Neural progenitor cell (in vitro differentiated cells): ENCODE measurements around the gene SLC4A8. TPM values are rescaled to one million over a fixed set of nuclear protein-coding genes. Genes with fewer than 3 reads are reported as not detected.

Experiments
- DNase-seq: peaks from one replicate; pipeline ENCODE4 v3.0.0-alpha.2; 2016; ENCODE audit warnings: low spot score
- H2AFZ ChIP-seq: fragments of 200-600 bp; sonication (generic); replicated peaks from 2 replicates; pipeline ENCODE4 v1.6.1; 2016; ENCODE audit warnings: antibody characterized with exemption
- H3F3A ChIP-seq: fragments of 200-600 bp; sonication (generic); 2 replicates; pipeline ENCODE4 v1.6.1; 2016; ENCODE audit warnings: antibody characterized with exemption, low read depth
- H3K27ac ChIP-seq: fragments of 200-600 bp; sonication (generic); 2 replicates; pipeline ENCODE4 v1.5.1; 2016; ENCODE audit warnings: mild to moderate bottlenecking
- H3K27me3 ChIP-seq: fragments of 200-600 bp; sonication (generic); 2 replicates; pipeline ENCODE4 v1.6.1; 2016; ENCODE audit warnings: mild to moderate bottlenecking, moderate library complexity
- H3K36me3 ChIP-seq: fragments of 200-600 bp; sonication (generic); 2 replicates; pipeline ENCODE4 v1.5.1; 2016
- H3K4me1 ChIP-seq: fragments of 200-600 bp; sonication (generic); 2 replicates; pipeline ENCODE4 v1.6.1; 2016; ENCODE audit warnings: mixed run types
- H3K4me2 ChIP-seq: fragments of 200-600 bp; sonication (generic); 2 replicates; pipeline ENCODE4 v1.6.1; 2016
- H3K4me3 ChIP-seq: fragments of 200-600 bp; sonication (generic); 2 replicates; pipeline ENCODE4 v1.5.1; 2016
- H3K79me2 ChIP-seq: fragments of 200-600 bp; sonication (generic); 2 replicates; pipeline ENCODE4 v1.6.1; 2016; ENCODE audit warnings: low read depth
- H3K9ac ChIP-seq: fragments of 200-600 bp; sonication (generic); 2 replicates; pipeline ENCODE4 v1.6.1; 2016
- H3K9me3 ChIP-seq: fragments of 200-600 bp; sonication (generic); 2 replicates; pipeline ENCODE4 v1.5.1; 2016; ENCODE audit warnings: low read depth
- H4K20me1 ChIP-seq: fragments of 200-600 bp; sonication (generic); 2 replicates; pipeline ENCODE4 v1.6.1; 2016; ENCODE audit warnings: low read depth
- H3K27ac Mint-ChIP-seq: 3 replicates; pipeline ENCODE4 v1.8.0; 2021; ENCODE audit warnings: mixed read lengths
- H3K27me3 Mint-ChIP-seq: 2 replicates; pipeline ENCODE4 v1.8.0; 2022; ENCODE audit warnings: low read depth, mild to moderate bottlenecking, inconsistent platforms, moderate library complexity, mixed read lengths; ENCODE audit not compliant: insufficient read depth
- H3K36me3 Mint-ChIP-seq: 3 replicates; pipeline ENCODE4 v1.8.0; 2021; ENCODE audit warnings: mixed read lengths
- H3K4me1 Mint-ChIP-seq: 3 replicates; pipeline ENCODE4 v1.8.0; 2021; ENCODE audit warnings: mixed read lengths
- H3K4me3 Mint-ChIP-seq: 3 replicates; pipeline ENCODE4 v1.8.0; 2021; ENCODE audit warnings: mild to moderate bottlenecking, moderate library complexity, mixed read lengths
- H3K9me3 Mint-ChIP-seq: 3 replicates; pipeline ENCODE4 v1.8.0; 2020; ENCODE audit warnings: mixed read lengths
- CTCF ChIP-seq: fragments of 200-600 bp; sonication (generic); IDR thresholded peaks from 2 replicates; pipeline ENCODE4 v1.5.1; 2017; ENCODE audit warnings: antibody characterized with exemption, mild to moderate bottlenecking
- EZH2 ChIP-seq: fragments of 200-600 bp; sonication (generic); IDR thresholded peaks from 2 replicates; pipeline ENCODE4 v1.6.1; 2017; ENCODE audit warnings: antibody characterized with exemption, mild to moderate bottlenecking, moderate library complexity
- EZH2phosphoT487 ChIP-seq: fragments of 200-600 bp; sonication (generic); IDR thresholded peaks from 2 replicates; pipeline ENCODE4 v1.6.1; 2017; ENCODE audit warnings: antibody characterized with exemption
- total RNA-seq: library from RNA; depleted of rRNA; stranded (reverse); fragments of >200 nt; gene quantifications from 2 replicates; pipeline ENCODE4 v1.2.3, GENCODE V29; 2015; ENCODE audit warnings: low replicate concordance

The SLC4A8 gene
- total RNA-seq, 1 donor from 2014 or later = 10.1 TPM

GRCh38 chr12:51442324-51442723 lies 17.7 kb downstream of the SLC4A8 start:
- H3K4me2 ChIP-seq = no peak overlapping the region
- no peaks in the 10 kb centered on the region for H3K27me3 ChIP-seq
- no peaks in the 10 kb centered on the region for H3K9me3 ChIP-seq
- no peak overlapping the region for H3K27ac ChIP-seq
- DNase-seq = no peak
- H3K4me1 ChIP-seq = no peaks in the 10 kb centered on the region
- H3K4me1 Mint-ChIP-seq = peaks cover 6% of the 10 kb centered on the region
- no peak overlapping the region for H3K27ac Mint-ChIP-seq
- no peaks in the 10 kb centered on the region for H3K79me2 ChIP-seq
- no peak overlapping the region for H3K4me3 Mint-ChIP-seq
- H3K9me3 Mint-ChIP-seq = no peaks in the 10 kb centered on the region
- no peak for TF ChIP-seq EZH2phosphoT487
- no peak for TF ChIP-seq CTCF
- TF ChIP-seq EZH2 = no peak
- no peaks in the 10 kb centered on the region for H3K36me3 ChIP-seq
- no peaks in the 10 kb centered on the region for H3F3A ChIP-seq
- H3K36me3 Mint-ChIP-seq = peaks cover 7% of the 10 kb centered on the region
- H3K27me3 Mint-ChIP-seq = no peaks in the 10 kb centered on the region
- H4K20me1 ChIP-seq = no peaks in the 10 kb centered on the region
- no peak overlapping the region for H3K4me3 ChIP-seq
- no peak overlapping the region for H3K9ac ChIP-seq
- no peak overlapping the region for H2AFZ ChIP-seq

GRCh38 chr12:51443573-51443972 lies 18.9 kb downstream of the SLC4A8 start:
- no peaks in the 10 kb centered on the region for H3K36me3 ChIP-seq
- no peaks in the 10 kb centered on the region for H4K20me1 ChIP-seq
- peaks cover 6% of the 10 kb centered on the region for H3K4me1 Mint-ChIP-seq
- H3K36me3 Mint-ChIP-seq = peaks cover 8% of the 10 kb centered on the region
- no peak overlapping the region for H2AFZ ChIP-seq
- no peak overlapping the region for H3K27ac Mint-ChIP-seq
- H3K4me2 ChIP-seq = no peak overlapping the region
- H3K79me2 ChIP-seq = no peaks in the 10 kb centered on the region
- no peaks in the 10 kb centered on the region for H3K9me3 ChIP-seq
- no peaks in the 10 kb centered on the region for H3K27me3 ChIP-seq
- no peak overlapping the region for H3K4me3 ChIP-seq
- no peak overlapping the region for H3K27ac ChIP-seq
- no peaks in the 10 kb centered on the region for H3K27me3 Mint-ChIP-seq
- H3F3A ChIP-seq = no peaks in the 10 kb centered on the region
- H3K4me3 Mint-ChIP-seq = no peak overlapping the region
- no peak for TF ChIP-seq EZH2
- DNase-seq = no peak
- no peaks in the 10 kb centered on the region for H3K9me3 Mint-ChIP-seq
- no peak overlapping the region for H3K9ac ChIP-seq
- H3K4me1 ChIP-seq = no peaks in the 10 kb centered on the region

- TF ChIP-seq EZH2 (no peak), CTCF (no peak), EZH2phosphoT487 (no peak)
- Histone ChIP-seq H3K4me2 (no peak overlapping the region), H3K4me3 (no peak overlapping the region), H3F3A (peaks cover 9% of the 10 kb centered on the region), H3K4me1 (no peaks in the 10 kb centered on the region), H3K9ac (no peak overlapping the region), H4K20me1 (no peaks in the 10 kb centered on the region), H3K9me3 (no peaks in the 10 kb centered on the region), H3K27ac (no peak overlapping the region), H3K79me2 (no peaks in the 10 kb centered on the region), H3K27me3 (no peaks in the 10 kb centered on the region), H3K36me3 (no peaks in the 10 kb centered on the region), H2AFZ (no peak overlapping the region)
- H3K27me3 Mint-ChIP-seq = no peaks in the 10 kb centered on the region
- H3K4me1 Mint-ChIP-seq = peaks cover under 1% of the 10 kb centered on the region
- no peak overlapping the region for H3K4me3 Mint-ChIP-seq
- no peaks in the 10 kb centered on the region for H3K9me3 Mint-ChIP-seq
- no peak for DNase-seq
- peaks cover 18% of the 10 kb centered on the region for H3K36me3 Mint-ChIP-seq
- H3K27ac Mint-ChIP-seq = no peak overlapping the region
These were observed 24.1 kb downstream of the SLC4A8 start for GRCh38 chr12:51448618-51449256.

GRCh38 chr12:51449580-51450246 lies 25.1 kb downstream of the SLC4A8 start:
- H3K27ac ChIP-seq = no peak overlapping the region
- no peaks in the 10 kb centered on the region for H3K79me2 ChIP-seq
- no peaks in the 10 kb centered on the region for H4K20me1 ChIP-seq
- no peak overlapping the region for H3K4me3 ChIP-seq
- no peak overlapping the region for H3K9ac ChIP-seq
- Mint-ChIP-seq H3K9me3 (no peaks in the 10 kb centered on the region), H3K27ac (no peak overlapping the region), H3K36me3 (peaks cover 22% of the 10 kb centered on the region), H3K4me3 (no peak overlapping the region), H3K4me1 (peaks cover 5% of the 10 kb centered on the region), H3K27me3 (peaks cover 3% of the 10 kb centered on the region)
- H3K4me2 ChIP-seq = no peak overlapping the region
- no peak for TF ChIP-seq EZH2
- TF ChIP-seq CTCF = no peak
- no peak for TF ChIP-seq EZH2phosphoT487
- H3K27me3 ChIP-seq = no peaks in the 10 kb centered on the region
- DNase-seq = no peak
- H3K36me3 ChIP-seq = no peaks in the 10 kb centered on the region
- H2AFZ ChIP-seq = no peak overlapping the region
- no peaks in the 10 kb centered on the region for H3K9me3 ChIP-seq
- H3K4me1 ChIP-seq = peaks cover 3% of the 10 kb centered on the region
- H3F3A ChIP-seq = peaks cover 13% of the 10 kb centered on the region
